NCI-H1436 (cell line): Measurements from ENCODE around the gene ABCC10.
"Not testable (repeated sequence)": the region's sequence is repeated elsewhere in the genome, so short reads cannot be mapped to it uniquely, and the experiment has no call there.

Source experiments
- DNase-seq: peaks from one replicate; lab custom pipeline; 2025; lab: John Stamatoyannopoulos, UW

The ABCC10 gene

DNA sequence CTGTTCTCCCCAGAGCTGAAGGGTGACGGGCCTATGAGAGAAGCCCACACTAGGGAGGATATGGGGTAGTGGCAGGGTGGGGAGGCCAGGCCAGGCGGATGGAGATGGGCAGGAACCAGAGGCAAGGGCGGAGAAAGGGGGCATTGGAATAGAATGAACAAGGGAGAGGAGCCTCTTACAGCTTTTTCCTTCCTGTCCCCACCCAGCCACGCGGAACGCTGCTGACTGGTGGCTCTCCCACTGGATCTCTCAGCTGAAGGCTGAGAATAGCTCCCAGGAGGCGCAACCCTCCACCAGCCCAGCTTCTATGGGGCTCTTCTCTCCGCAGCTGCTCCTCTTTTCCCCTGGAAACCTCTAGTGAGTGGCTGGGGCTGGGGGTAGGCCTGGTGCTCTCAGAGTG is 17.2 kb downstream of the ABCC10 start:
- DNase-seq, result no peak

- DNase-seq, result no peak
Measured at GRCh38 chr6:43445576-43445975, 18.2 kb downstream of the ABCC10 start.

DNA sequence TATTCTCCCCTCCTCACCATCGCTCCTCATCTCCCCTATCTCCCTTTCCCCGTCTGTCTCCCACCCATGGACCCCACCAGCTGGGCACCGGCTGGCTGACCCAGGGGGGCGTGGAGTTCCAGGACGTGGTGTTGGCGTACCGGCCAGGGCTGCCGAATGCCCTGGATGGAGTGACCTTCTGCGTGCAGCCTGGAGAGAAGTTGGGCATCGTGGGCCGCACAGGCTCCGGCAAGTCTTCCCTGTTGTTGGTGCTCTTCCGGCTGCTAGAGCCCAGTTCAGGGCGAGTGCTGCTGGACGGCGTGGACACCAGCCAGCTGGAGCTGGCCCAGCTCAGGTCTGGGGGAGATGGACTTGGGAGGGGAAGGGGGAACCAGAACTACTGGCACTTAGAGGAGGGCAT is 20.3 kb downstream of the ABCC10 start:
- no peak for DNase-seq

- DNase-seq, result no peak
Measured at GRCh38 chr6:43448916-43449315, 21.6 kb downstream of the ABCC10 start.

GRCh38 chr6:43450699-43451131 is 23.4 kb downstream of the ABCC10 start:
- DNase-seq, result no peak

GRCh38 chr6:43451348-43451747 is 24.0 kb downstream of the ABCC10 start:
- DNase-seq, result no peak

DNA sequence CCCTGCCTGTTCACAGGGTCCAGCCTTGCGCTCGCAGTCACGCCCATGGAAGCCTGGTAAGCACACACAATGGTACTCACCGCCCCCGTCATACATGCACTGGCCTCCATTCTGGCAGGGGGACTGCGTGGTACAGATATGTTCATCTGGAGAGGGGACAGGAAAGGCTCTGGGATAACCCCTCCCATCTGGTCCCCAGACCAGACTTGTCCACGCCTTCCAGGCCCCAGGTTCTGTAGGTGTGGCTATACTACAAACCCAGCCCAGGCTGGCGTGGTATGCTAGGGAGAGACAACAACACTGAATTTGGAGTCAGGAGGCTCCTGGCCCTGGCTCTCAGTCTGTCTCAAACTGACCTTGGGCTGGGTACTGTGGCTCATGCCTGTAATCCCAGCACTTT is 24.6 kb downstream of the ABCC10 start:
- DNase-seq, result no peak

DNA sequence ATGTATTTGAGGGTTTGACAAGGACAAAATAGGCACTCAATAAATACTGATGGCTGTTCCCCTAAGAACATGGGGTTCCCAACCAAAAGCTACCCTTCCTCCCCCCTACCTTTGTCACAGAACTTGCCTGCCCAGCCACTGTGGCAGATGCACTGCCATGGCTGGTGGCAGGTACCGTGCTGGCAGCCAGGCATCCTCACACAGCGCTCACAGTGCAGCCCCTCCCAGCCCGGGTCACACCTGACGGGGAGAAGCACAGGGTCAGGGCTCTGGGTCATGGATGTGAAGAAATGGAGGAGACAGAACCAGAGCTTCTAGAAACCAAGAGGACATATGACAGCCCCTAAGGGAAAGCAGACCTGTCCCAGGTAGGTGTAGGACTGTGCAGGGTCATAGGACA is 25.6 kb downstream of the ABCC10 start:
- no peak for DNase-seq

- no peak for DNase-seq
Measured at GRCh38 chr6:43453831-43454230, 26.5 kb downstream of the ABCC10 start.

- peak; percentile 31 for DNase-seq
Measured at GRCh38 chr6:43454290-43454695, 27.0 kb downstream of the ABCC10 start.

DNA sequence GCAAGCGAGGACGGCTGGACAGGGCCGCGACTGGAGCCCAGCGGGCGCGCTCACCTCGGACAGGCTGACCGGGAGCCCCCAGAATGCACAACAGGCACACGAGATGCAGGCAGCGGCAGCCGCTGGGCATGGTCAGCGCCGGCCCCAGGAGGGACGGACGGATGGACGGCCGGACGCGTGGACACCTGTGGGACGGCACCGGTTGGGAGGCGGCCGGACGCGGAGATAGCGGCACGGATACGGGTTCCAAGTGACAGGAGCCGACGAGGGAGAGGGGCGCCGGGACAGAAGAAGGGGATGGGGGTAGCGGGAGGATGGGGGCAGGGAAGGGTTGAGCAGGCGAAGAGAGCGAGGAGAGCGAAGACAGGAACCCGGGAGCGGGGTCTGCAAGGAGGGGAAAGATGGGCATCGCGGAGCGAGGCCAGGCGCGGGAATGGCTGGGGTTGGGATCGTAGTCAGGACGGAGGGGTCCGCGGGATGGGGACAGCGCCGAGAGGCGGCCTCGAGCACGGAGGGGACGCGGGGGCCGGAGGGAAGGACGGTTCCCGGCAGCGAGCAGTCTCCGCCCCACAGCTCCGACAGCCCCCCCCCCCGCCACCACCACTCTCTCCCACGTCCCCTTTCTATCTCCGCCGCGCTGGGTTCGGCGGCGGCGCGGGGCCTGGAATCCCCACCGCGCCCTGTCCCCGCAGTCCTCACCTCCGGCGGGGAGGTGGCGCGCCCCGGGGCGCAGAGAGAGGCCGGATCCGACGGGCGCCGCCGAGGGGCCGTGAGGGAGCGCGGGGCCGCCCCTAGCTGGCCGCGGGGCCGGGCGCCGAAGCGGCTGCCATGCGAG is 27.6 kb downstream of the ABCC10 start:
- DNase-seq, result no peak

- peak; percentile 12 for DNase-seq
Measured at GRCh38 chr6:43455531-43456428, 28.4 kb downstream of the ABCC10 start, which contains the start of gene DLK2. TSS of gene DLK2 (minus strand) at chr6:43455548. CDS start at chr6:43454825, 723 bp downstream.

DNA sequence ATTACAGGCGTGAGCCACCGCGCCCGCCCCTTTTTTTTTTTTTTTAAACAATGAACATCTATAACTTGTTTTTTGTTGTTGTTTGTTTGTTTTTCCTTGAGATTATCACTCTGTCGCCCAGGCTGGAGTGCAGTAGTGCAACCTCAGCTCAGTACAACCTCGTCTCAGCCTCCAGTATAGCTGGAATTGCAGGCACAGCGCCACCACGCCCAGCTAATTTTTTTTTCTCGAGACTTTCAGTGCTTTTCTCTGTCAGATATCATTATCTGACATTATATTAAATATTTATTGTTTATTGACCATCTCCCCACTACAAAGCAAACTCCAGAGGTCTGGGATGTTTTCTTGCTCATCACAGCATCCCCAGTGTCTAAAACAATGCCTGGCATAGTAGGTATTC is 30.3 kb downstream of the ABCC10 start:
- no peak for DNase-seq

GRCh38 chr6:43458154-43458553 is 30.8 kb downstream of the ABCC10 start:
- DNase-seq, result not testable (repeated sequence)

GRCh38 chr6:43459535-43459934 is 32.2 kb downstream of the ABCC10 start:
- no peak for DNase-seq

DNA sequence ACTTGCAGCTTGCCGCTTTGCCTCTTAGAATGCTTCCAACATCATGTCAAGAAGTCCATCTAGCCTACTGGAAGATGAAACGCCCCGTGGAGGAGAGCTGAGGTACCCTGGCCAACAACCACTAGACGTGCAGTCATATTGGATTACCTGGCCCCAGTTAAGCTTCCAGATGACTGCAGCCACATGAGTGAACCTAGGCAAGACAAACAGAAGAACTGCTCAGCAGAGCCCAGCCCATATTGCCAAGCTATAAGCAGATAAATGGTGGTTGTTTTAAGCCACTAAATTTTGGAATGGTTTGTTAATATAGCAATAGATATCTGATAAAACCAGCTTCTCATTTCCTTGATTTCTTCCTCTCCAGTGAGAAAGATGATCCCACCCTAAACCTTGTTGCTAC is 32.7 kb downstream of the ABCC10 start:
- DNase-seq, result no peak

- DNase-seq, result no peak
Measured at GRCh38 chr6:43461936-43462335, 34.6 kb downstream of the ABCC10 start.

GRCh38 chr6:43464337-43464736 is 37.0 kb downstream of the ABCC10 start:
- DNase-seq, result no peak

DNA sequence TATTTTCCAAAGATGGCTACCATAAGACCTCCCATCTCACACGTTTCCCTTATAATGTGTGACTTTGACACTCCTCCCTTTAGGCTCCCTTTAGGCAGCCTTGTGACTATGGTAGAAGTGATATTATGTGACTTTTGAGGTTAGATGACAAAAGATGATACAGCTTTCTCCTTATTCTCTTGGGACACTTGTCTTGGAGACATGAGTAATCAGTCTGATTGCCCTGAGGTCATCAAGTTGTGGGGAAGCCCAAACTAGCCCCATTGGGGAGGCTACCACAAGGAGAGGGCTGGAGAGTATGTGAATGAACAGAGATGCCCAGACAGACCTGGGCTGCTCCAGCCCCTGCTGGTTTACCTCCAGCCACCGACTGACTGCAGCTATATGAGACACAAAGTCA is 38.6 kb downstream of the ABCC10 start:
- DNase-seq, result no peak

- not testable (repeated sequence) for DNase-seq
Measured at GRCh38 chr6:43467265-43467664, 39.9 kb downstream of the ABCC10 start.

GRCh38 chr6:43467752-43468151 is 40.4 kb downstream of the ABCC10 start:
- no peak for DNase-seq

- no peak for DNase-seq
Measured at GRCh38 chr6:43468240-43468639, 40.9 kb downstream of the ABCC10 start.
